DMS79 (cell line): ENCODE data around the gene GRWD1.

Experiments
- DNase-seq: peaks from one replicate; lab custom pipeline; 2025; lab: John Stamatoyannopoulos, UW

GRWD1 gene

DNA sequence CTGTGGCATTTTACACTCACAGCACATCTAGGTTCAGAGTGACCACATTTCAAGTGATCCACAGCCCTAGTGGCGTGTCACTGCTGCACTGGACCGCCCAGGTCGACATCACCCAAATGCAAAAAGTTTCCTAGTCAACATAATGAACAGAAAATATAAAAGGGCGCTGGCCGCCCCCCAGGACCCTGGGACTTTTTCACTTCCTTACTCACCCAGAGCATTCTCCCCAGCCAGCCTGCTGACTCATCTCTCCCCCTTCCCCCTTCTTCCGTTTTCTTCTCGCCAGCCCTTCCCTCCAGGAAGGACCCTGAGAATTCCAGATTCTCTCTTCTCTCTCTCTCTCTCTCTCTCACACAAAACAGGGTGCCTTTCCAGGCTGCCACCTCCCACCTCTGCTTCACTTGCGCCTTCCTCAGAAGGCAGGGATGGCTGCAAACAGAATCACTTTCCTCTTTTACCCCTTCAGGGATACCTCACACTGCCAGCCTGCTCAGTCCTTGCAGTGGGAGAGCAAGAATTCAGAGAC lies 21.0 kb upstream of the GRWD1 start:
- no peak for DNase-seq

DNA sequence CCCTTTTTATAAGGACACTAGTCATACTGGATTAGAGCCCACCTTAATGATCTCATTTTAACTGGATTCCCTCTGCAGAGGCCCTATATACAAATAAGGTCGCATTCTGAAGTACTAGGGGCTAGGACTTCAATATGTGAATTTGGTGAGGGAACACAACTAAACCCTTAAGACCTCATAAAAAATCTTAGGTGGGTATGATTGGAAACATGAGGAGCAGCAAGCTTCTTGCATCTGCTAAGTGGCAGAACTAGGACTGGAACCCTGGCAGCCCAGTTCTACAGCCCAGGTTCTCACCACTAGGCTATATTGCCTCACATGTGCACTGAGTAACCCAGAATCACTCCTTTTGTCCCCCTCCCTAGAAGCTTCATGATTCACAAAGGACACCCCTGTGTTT lies 17.1 kb upstream of the GRWD1 start:
- DNase-seq = no peak

DNA sequence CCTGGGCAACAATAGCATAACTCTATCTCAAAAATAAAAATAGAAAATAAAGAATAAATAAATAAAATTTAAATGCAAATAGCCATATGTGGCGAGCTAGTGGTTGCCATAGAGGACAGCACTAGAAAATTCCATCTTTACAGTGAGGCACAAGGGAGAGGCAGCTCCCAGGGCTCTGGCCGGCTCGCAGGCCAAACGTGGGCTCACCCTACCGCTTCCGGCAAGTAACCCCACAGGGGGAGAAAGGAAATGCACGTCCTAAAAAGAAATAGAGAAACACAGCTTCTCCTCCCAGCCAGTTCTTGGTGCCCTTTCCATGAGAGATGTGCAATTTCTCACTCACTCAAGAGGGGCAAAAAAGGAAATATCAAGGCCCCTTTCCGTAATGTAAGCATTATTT lies 12.4 kb upstream of the GRWD1 start:
- DNase-seq = no peak

DNA sequence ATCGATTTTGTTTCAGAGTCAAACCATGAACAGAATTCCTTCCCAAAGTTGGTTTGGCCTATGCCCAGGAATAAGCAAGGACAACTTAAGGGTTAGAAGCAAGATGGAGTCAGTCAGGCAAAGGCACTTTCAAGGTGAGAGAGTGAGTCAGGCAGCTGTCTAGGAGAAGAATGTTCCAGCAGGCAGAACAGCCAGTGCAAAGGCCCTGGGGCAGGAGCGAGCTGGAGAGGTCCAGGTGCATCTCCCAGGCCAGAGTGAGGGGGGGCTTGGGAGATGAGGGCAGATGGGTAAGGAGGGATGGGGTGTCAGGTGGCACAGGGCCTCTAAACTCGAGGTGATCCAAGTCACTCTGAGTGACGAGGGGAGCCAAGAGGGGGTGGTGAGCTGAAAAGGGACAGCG lies 9.2 kb upstream of the GRWD1 start:
- DNase-seq = no peak

DNA sequence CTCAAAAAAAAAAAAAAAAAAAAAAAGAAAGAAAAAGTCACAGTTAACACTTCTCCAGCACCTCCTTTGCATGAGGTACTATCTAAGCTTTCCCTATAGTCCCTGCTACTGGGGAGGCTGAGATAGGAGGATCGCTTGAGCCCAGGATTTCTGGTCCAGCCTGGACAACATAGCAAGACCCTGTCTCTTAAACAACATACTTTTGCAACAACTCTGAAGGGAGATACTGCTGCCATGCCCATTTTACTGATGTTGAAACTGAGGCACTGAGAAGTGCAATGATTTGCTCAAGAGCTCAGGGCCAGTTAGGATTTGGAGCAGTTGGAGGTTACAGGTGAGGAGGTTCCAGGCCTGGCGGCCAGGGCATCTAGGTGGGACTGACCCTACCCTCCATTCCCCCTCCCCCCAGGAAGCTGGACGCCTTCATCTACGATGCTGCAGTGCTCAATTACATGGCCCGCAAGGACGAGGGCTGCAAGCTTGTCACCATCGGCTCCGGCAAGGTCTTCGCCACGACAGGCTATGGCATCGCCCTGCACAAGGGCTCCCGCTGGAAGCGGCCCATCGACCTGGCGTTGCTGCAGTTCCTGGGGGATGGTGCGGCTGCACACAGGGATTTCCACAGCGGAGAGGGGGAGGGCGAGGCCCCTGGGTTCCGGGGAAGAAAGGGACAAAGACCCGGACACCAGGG lies 4.3 kb upstream of the GRWD1 start:
- no peak for DNase-seq

DNA sequence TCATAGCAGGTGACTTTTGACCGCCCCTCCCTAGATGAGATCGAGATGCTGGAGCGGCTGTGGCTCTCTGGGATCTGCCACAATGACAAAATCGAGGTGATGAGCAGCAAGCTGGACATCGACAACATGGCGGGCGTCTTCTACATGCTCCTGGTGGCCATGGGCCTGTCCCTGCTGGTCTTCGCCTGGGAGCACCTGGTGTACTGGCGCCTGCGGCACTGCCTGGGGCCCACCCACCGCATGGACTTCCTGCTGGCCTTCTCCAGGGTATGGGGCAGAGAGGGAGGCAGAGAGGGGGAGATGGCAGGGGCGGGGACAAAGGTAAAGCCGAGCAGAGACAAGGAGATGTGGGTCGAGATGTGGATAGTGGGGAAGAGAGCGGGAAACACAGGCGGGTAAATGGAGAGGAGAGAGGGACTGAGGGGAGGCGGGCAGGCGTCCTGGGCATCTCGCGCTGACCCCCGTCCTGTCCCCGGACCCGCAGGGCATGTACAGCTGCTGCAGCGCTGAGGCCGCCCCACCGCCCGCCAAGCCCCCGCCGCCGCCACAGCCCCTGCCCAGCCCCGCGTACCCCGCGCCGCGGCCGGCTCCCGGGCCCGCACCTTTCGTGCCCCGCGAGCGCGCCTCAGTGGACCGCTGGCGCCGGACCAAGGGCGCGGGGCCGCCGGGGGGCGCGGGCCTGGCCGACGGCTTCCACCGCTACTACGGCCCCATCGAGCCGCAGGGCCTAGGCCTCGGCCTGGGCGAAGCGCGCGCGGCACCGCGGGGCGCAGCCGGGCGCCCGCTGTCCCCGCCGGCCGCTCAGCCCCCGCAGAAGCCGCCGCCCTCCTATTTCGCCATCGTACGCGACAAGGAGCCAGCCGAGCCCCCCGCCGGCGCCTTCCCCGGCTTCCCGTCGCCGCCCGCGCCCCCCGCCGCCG lies 3.4 kb upstream of the GRWD1 start:
- DNase-seq = peak; percentile 52

DNA sequence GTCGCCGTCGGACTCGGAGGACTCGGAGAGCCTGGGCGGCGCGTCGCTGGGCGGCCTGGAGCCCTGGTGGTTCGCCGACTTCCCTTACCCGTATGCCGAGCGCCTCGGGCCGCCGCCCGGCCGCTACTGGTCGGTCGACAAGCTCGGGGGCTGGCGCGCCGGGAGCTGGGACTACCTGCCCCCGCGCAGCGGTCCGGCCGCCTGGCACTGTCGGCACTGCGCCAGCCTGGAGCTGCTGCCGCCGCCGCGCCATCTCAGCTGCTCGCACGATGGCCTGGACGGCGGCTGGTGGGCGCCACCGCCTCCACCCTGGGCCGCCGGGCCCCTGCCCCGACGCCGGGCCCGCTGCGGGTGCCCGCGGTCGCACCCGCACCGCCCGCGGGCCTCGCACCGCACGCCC lies 2.5 kb upstream of the GRWD1 start:
- no peak for DNase-seq

DNA sequence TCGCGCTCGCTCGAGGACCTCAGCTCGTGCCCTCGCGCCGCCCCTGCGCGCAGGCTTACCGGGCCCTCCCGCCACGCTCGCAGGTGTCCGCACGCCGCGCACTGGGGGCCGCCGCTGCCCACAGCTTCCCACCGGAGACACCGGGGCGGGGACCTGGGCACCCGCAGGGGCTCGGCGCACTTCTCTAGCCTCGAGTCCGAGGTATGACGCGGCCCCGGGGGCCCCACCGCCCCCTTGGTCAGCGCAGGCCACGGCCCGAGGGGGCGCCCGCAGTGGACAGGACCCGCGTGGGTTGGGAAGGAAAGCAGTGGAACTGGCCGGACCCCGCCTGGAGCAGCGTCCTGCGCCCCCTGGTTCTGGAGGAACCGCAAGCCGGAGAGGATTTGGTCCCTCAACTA lies 2.1 kb upstream of the GRWD1 start:
- no peak for DNase-seq

DNA sequence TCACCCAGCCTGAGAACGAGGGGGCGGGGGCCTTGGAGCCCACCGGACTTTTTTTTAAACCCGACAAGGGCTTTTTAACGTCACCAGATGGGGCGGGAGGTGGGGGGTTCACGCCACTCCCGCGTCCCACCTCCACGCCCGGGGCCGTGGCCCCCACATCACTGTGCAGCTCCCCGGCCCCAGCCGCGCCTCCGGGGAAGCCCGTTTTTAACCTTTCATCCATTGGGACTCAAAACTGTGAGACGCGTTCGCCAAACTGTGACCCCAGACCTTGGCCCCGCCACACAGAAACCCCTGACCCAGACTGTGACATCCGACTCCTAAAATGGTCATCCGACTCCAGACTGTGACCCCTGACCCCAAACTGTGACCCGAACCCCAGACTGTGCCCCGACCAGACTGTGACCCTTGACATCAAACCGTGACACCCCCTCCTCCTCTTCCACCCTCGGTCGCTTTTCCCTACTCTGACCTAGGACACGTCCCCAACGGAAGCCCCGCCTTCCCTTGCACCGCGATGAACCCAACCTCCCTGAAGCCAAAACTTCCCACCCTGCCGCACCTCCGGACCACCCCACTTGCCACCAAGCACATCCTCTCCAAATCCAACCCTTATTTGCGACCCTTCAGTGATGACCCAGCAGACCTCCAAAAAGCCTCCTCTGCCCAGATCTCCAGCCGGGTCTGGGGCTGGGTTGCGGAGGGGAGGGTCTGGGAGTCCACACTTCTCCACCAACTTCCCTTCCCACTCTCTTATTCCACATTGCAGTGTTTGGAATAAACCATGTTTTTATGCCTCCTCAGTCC lies 1.5 kb upstream of the GRWD1 start:
- DNase-seq = peak; percentile 10

DNA sequence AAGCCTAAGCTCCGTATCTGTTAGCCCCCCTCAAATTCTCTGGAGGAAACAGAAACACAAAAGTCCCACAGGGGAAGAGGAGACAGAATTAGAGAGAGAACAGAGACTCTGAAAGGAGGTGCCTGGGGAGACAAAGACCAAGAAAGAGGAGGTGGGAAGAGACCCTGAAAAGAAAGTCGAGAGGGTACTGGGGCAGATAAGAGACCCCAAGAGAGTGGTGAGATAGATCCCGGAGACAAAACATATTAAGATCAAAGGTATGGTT lies 915 bp upstream of the GRWD1 start:
- DNase-seq = no peak

DNA sequence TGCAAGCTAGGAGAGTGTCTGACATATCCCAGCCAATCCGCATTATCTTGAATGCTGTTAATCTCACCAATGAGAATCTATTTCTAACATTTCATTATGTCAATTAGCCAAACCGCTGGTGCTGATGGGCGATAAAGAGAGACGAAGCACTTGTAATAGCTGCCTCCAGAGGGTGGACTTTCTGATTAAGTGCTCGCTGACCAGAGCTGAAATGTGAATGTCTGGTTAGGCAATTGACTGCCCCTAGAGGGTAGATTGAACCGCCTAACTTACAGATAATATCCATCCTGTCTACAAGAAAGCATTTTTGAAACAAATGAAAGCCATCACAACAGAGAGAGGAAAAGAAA lies 552 bp upstream of the GRWD1 start:
- DNase-seq = peak; percentile 84

DNA sequence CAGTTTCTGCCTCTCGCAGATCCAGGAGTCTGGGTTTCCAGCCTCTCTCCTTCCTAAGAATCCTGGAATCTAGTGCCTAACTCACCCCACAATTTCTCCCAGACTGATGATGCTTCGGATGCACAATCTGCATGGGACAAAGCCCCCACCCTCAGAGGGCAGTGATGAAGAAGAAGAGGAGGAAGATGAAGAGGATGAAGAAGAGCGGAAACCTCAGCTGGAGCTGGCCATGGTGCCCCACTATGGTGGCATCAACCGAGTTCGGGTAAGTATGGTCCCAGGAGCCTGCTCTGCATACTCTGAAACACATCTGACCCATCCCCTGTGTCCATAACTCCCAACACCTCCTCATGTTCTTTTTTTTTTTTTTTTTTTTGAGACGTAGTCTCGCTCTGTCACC lies 796 bp downstream of the GRWD1 start:
- no peak for DNase-seq

DNA sequence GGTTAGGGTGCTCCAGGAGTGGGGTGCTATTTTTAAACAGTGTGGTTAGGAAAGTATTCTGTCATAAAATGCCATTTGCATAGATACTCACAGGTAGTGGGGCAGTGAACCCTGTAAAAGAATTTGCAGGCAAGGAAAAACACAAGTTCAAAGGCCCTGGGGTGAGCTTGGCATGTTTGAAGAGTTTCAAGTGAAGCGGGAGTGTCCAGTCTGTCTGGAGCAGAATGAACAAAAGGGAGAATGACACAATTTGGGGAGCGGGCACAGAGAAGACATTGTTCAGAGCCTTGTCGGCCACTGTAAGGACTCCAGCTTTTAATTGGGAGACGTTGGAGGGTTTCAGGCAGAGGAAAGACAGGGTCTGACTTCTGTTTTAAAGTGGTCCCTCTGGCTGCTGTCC lies 2.8 kb downstream of the GRWD1 start:
- DNase-seq = no peak

DNA sequence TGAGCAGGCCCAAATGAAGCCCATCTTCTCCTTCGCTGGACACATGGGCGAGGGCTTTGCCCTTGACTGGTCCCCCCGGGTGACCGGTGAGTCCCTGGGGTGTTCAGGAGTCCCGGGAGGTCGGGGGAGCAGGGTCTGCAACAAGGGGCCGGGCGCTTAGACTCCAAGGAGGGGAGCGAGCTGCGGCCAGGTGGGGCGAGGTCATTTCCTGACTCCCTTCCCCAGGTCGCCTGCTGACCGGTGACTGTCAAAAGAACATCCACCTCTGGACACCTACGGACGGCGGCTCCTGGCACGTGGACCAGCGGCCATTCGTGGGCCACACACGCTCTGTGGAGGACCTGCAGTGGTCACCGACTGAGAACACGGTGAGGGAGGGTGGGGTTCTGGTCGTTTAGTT lies 4.7 kb downstream of the GRWD1 start:
- DNase-seq = no peak

DNA sequence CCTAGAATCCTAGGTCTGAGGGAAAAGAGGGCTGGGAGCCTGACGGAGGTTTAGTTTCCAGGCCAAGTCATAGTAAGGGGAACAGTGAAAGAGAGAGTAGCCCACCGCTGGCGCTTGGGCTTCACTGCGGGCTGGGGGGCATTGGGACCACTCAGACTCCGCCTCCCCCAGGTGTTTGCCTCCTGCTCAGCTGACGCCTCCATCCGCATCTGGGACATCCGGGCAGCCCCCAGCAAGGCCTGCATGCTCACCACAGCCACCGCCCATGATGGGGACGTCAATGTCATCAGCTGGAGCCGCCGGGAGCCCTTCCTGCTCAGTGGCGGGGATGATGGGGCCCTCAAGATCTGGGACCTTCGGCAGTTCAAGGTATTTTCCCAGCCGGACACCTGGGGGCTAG lies 5.1 kb downstream of the GRWD1 start:
- DNase-seq = no peak

DNA sequence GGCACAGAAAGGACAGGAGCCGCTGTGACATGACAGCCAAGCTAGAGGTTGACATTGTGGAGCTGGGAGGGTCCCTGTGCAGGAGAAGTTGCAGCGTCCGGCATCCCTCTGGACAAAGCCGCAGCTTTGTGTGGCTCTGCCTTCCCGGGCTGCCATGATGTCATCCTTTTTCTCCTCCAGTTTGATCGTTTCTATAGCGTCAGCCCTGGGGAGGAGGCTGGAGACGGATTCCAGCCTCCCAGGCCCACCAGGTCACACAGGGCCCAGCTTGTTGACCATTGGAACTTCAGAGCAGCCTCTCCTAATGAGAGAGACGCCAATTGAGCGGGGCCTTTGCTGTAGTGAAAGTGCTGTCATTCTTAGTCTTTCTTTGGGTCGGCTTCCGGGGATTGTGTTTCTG lies 5.8 kb downstream of the GRWD1 start:
- no peak for DNase-seq

DNA sequence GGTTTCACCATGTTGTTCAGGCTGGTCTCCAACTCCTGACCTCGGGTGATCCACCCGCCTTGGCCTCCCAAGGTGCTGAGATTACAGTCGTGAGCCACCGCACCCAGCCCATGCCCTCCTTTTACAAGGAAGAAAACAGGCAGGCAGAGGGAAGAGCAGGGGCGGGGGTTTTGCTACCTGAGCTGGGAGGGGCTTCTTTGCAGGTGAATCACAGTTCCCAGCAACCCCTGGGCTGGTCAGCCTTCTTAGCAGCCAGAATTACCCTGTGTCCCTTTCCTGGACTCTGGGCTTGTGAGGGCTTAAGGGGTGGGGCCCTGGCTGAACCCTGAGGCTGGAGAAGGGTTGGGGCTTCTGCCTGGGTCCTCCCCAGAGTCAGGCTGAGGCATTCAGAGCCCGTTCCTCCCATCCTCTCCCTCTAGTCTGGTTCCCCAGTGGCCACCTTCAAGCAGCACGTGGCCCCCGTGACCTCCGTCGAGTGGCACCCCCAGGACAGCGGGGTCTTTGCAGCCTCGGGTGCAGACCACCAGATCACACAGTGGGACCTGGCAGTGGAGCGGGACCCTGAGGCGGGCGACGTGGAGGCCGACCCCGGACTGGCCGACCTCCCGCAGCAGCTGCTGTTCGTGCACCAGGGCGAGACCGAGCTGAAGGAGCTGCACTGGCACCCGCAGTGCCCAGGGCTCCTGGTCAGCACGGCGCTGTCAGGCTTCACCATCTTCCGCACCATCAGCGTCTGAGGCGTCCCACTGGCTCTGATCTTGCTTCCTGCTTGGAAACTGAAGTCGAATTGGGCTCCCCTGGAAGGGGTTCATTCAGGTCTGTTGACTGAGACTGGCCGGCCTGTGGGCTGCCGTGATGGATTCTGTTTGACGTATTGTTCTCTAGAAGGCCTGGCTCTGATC lies 6.8 kb downstream of the GRWD1 start:
- DNase-seq = no peak

DNA sequence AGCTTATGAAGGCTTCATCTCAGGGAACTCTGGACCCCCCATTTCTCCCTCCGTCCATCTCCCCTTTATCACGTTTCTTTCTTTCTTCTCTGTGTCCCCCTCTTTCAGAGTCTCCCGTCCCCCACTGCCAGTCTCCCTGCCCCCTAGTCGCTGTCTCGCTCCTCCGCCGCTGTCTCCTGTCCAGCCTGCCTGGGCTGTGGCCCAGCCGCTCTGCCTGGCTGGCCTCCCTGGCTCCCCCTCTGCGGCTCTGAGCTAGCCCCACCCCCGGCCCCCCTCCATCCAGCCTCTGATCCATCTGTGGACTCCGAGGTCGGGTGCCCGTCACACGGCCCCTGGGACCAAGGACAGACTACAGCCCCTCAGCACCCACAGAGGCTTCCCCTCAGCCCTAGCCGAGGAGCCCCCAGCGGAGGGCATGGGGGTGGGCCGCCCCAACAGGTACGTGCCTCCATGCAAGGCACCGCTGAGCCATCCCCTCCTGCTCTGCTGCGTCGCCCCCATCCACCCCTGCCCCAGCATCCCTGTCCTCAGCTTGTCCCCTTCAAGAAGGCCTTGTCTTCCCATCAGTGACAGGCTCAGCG lies 8.5 kb downstream of the GRWD1 start:
- no peak for DNase-seq

DNA sequence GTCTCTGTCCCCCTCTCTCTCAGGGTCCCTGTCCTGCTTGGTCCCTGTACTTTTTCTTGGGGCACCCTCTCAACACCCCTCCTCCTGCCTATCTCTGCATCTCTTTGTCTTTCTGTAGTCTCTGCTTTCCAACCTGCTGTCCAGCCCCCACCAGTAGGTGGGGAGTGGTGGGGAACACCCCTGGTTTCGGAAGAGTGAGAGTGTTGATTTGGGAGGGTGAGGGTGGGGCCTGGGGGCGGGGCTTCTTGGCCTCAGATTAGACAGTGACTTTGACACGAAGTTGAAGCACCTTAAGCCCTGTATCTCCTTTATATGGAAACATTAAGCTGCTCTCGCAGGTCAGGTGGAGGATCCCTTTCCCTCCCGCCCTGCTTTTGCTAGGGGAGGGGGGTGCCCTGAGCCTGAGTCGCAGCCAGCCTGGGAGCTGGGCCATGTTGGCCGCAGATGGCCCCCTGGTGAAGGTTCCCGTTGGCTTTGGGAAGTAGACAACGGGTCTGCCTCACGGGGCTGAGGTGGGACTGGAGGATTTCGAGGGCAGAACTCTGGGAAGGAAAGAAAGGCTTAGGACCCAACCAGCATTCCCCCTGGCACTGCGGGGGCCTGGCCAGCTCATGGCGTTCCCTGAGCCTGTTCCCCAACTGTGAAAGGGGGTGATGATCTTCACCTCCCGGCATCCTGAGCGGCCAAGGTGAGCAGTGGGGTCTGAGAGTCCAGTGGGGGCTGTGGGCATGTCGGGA lies 9.6 kb downstream of the GRWD1 start, which contains the start of gene KCNJ14:
TSS of gene KCNJ14 (plus strand) at position 404 of the 737 bp plus-strand sequence. CDS start 6,151 bp downstream, outside the sequence.
- DNase-seq = no peak

DNA sequence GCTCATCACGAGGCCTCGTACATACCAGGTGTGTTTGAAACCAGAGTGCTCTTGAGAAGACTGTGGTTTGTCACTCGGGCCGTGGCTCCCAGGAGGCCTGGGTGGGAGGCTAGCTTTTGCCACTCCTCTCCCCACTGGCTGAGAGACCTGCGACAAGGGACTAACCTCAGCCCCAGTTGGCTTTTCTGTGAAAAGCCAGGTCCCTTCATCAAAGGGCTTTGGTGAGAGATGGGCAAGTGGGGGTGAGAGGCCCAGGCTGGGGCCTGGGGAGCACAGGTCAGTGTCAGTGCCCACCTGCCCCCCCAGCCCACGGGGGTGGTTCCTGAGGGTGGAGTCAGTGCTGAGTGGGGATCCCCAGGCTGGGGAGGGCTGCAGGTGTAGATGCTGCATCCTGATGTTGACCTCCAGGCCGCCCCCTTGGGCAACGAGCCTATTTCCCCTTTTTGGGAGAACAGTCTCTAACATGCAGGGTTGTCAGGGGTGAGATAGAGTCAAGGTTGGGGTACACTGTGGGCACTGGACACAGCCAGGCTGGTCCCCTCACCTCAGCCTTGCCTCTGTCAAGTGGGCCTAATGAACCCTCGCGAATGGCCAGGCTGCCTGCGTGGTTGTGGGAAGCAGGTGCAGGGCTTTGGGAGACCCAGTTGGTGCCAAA lies 10.3 kb downstream of the GRWD1 start:
- DNase-seq = no peak
